Osteocyte (in vitro differentiated cells): Measurements from ENCODE around the gene CES4A. TPM values are rescaled to one million over a fixed set of nuclear protein-coding genes. Genes with fewer than 3 reads are reported as not detected.
A peak's percentile ranks its signal among the peaks of the same experiment; 100 is the strongest.
"Not testable (repeated sequence)": the region's sequence is repeated elsewhere in the genome, so short reads cannot be mapped to it uniquely, and the experiment has no call there.

ENCODE experiments used
- DNase-seq: peaks from one replicate; pipeline ENCODE4 v3.0.0; 2021; ENCODE audit warnings: mixed read lengths; ENCODE audit not compliant: unreplicated experiment; ENCODE audit errors: extremely low spot score
- H3K27ac Mint-ChIP-seq: one replicate; pipeline ENCODE4 v1.8.0; 2021; ENCODE audit warnings: mild to moderate bottlenecking, mixed read lengths; ENCODE audit not compliant: unreplicated experiment
- H3K27me3 Mint-ChIP-seq: one replicate; pipeline ENCODE4 v1.8.0; 2021; ENCODE audit warnings: mixed read lengths; ENCODE audit not compliant: unreplicated experiment
- H3K36me3 Mint-ChIP-seq: one replicate; pipeline ENCODE4 v1.8.0; 2021; ENCODE audit warnings: mixed read lengths; ENCODE audit not compliant: unreplicated experiment
- H3K4me1 Mint-ChIP-seq: one replicate; pipeline ENCODE4 v1.8.0; 2021; ENCODE audit warnings: mixed read lengths; ENCODE audit not compliant: unreplicated experiment
- H3K4me3 Mint-ChIP-seq: one replicate; pipeline ENCODE4 v1.8.0; 2021; ENCODE audit warnings: mild to moderate bottlenecking, moderate library complexity, mixed read lengths; ENCODE audit not compliant: unreplicated experiment
- H3K9me3 Mint-ChIP-seq: one replicate; pipeline ENCODE4 v1.8.0; 2021; ENCODE audit warnings: mixed read lengths; ENCODE audit not compliant: unreplicated experiment
- CTCF ChIP-seq: fragments of 200-600 bp; sonication (generic); IDR thresholded peaks from 2 replicates; pipeline ENCODE4 v1.5.0; 2021; ENCODE audit warnings: antibody characterized with exemption, mild to moderate bottlenecking, moderate library complexity
- total RNA-seq: library from RNA; stranded (reverse); gene quantifications from 2 replicates; pipeline ENCODE4 v1.2.1, GENCODE V29; 2021

CES4A gene
- total RNA-seq, 1 donor from 2014 or later = 3.8 TPM

- H3K27ac Mint-ChIP-seq = peak overlapping the region; percentile 24
- no peak overlapping the region for H3K4me3 Mint-ChIP-seq
- TF ChIP-seq CTCF = no peak
- H3K36me3 Mint-ChIP-seq = peaks cover 13% of the 10 kb centered on the region
- no peak for DNase-seq
- peaks cover 39% of the 10 kb centered on the region for H3K4me1 Mint-ChIP-seq
- no peaks in the 10 kb centered on the region for H3K9me3 Mint-ChIP-seq
- no peaks in the 10 kb centered on the region for H3K27me3 Mint-ChIP-seq
These were observed 47.0 kb downstream of the CES4A start for GRCh38 chr16:67035364-67035763.

- Mint-ChIP-seq H3K36me3 (peaks cover 22% of the 10 kb centered on the region), H3K27me3 (no peaks in the 10 kb centered on the region), H3K4me1 (peaks cover 29% of the 10 kb centered on the region), H3K9me3 (no peaks in the 10 kb centered on the region), H3K4me3 (peak overlapping the region; percentile 38), H3K27ac (peak overlapping the region; percentile 84)
- TF ChIP-seq CTCF = no peak
- no peak for DNase-seq
These were observed 47.9 kb downstream of the CES4A start for GRCh38 chr16:67036323-67036741.

DNA sequence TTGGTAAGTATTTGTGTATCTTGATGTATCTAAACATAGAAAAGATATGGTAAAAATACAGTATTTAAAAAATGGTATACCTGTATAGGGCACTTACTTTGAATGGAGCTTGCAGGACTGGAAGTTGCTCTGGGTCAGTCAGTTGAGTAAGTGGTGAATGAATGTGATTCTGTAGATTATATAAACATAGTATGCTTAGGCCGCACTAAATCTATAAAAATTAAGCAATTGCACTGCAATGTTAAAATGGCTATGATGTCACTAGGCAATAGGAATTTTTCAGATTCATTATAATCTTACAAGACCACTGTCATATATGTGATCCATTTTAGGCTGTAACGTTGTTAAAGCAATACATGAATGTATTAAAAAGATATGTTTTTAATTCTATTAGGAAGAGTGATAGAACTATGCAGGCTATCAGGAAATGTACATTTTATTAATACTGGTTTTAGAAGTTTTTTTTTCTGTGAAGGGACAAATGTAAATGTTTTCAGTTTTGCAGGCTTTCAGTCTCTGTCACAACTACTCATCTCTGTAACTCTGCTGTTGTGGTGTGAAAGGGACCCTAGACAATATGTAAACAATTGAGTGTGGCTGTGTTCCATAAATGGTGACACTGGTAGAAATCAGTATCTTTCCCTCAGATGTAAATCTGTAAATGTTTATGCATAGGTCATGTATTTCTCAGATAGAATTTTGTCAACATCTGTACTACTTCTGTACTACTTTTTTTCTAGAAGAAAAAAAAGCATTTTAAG is 51.1 kb downstream of the CES4A start:
- no peak for TF ChIP-seq CTCF
- H3K27ac Mint-ChIP-seq = no peak overlapping the region
- DNase-seq = no peak
- no peak overlapping the region for H3K4me3 Mint-ChIP-seq
- H3K9me3 Mint-ChIP-seq = no peaks in the 10 kb centered on the region
- H3K36me3 Mint-ChIP-seq = peaks cover 18% of the 10 kb centered on the region
- H3K4me1 Mint-ChIP-seq = peaks cover 18% of the 10 kb centered on the region
- no peaks in the 10 kb centered on the region for H3K27me3 Mint-ChIP-seq

DNA sequence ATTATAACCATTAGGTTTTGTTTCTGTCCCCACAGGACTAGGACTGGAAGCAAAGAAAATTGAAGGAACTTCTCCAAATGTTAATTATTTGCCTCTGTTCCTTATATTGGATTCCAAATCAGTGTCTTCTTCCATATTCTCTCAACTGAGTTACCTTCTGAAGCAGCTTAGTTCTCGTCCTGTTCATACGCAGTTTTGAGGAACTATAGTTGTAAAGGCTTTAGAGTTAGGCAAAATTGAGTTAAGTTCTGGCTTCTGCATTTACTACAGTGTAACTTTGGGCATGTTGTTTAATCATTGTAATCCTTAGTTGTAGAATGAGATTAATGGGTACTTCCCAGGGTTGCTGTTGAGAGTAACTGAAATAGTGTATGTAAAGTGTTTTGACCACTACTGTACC is 51.8 kb downstream of the CES4A start:
- no peak overlapping the region for H3K4me3 Mint-ChIP-seq
- H3K27ac Mint-ChIP-seq = no peak overlapping the region
- peaks cover 17% of the 10 kb centered on the region for H3K36me3 Mint-ChIP-seq
- DNase-seq = no peak
- peaks cover 13% of the 10 kb centered on the region for H3K4me1 Mint-ChIP-seq
- H3K9me3 Mint-ChIP-seq = no peaks in the 10 kb centered on the region
- TF ChIP-seq CTCF = no peak
- H3K27me3 Mint-ChIP-seq = no peaks in the 10 kb centered on the region

DNA sequence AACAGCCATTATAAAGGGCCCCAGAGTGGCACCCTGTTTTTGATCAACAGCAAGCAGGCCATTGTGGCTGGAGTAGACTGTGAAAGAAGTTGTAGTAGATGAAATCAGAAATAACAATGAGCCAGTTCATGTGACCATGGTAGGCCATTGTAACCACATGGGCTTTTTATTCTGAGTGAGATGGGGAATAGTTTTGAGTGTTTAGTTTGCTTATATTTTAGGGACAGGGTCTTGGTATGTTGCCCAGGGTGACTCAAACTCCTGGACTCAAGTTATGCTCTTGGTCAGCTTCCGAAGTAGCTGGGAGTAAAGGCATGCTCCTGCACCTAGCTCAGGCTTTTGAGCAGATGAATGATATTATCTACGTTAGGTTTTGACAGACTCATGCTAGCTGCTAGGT is 52.5 kb downstream of the CES4A start:
- peak overlapping the region; percentile 33 for H3K27ac Mint-ChIP-seq
- peaks cover 12% of the 10 kb centered on the region for H3K4me1 Mint-ChIP-seq

DNA sequence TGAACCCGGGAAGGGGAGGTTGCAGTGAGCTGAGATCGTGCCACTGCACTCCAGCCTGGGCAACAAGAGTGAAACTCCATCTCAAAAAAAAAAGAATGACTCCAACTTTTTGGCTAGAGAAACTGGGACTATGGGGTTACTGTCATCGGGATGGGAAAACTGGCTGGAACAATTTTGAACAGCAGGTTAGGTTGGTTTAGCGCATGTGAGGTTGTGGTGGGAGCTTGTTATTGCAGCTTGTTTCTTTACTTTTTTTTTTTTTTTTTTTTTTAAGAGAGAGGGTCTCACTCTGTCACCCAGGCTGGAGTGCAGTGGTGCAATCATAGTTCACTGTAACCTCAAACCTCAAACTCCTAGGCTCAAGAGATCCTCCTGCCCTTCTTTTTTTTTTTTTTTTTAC is 53.1 kb downstream of the CES4A start:
- H3K36me3 Mint-ChIP-seq = peaks cover 18% of the 10 kb centered on the region
- not testable (repeated sequence) for H3K27me3 Mint-ChIP-seq, DNase-seq, H3K4me1 Mint-ChIP-seq, H3K9me3 Mint-ChIP-seq, H3K4me3 Mint-ChIP-seq
- peak overlapping the region; percentile 33 for H3K27ac Mint-ChIP-seq

More for the DNA sequence above, 52.5 kb downstream of the CES4A start:
- no peaks in the 10 kb centered on the region for H3K27me3 Mint-ChIP-seq
- H3K4me3 Mint-ChIP-seq = no peak overlapping the region
- no peaks in the 10 kb centered on the region for H3K9me3 Mint-ChIP-seq
- no peak for TF ChIP-seq CTCF
- no peak for DNase-seq
- H3K36me3 Mint-ChIP-seq = peaks cover 17% of the 10 kb centered on the region
